ENCODE data around the gene STIM1.
A peak's percentile ranks its signal among the peaks of the same experiment; 100 is the strongest.
"Not testable (repeated sequence)": the region's sequence is repeated elsewhere in the genome, so short reads cannot be mapped to it uniquely, and the experiment has no call there.

STIM1 gene

GRCh38 chr11:4105916-4106315, 250.5 kb downstream of the STIM1 start:
- H3K4me1 ChIP-seq (ENCODE audit: control insufficient read depth, insufficient read depth, low read length) = no peaks in the 10 kb centered on the region
- no peaks in the 10 kb centered on the region for H3K9me3 ChIP-seq (replicated peaks; ENCODE audit: low read length)
- no peaks in the 10 kb centered on the region for H3K27me3 ChIP-seq (ENCODE audit: control insufficient read depth, insufficient read depth, low read length)
- H3K4me2 ChIP-seq (ENCODE audit: low read length) = no peak overlapping the region
- H3K36me3 ChIP-seq (ENCODE audit: insufficient read depth, low read length) = peaks cover 42% of the 10 kb centered on the region
- H3K9ac ChIP-seq (ENCODE audit: low read depth, low read length) = no peak overlapping the region
- H3K4me3 ChIP-seq (ENCODE audit: low read length) = no peak overlapping the region

DNA sequence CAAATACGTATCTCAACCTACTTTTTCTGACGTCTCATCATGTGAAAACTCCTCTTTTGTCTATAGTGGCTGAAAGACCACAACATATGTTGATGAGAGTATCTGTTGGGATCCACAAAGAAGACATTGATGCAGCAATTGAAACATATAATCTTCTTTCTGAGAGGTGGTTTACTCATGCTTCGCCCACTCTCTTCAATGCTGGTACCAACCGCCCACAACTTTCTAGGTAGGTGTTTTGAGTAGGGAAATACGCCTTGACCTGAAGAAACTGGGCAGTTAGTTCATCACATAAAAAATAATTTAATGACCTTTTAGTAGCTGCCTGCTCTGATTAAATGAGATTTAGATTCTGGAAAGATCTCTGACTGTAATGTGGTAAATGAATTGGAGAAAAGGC, 256.4 kb downstream of the STIM1 start:
- H3K27me3 ChIP-seq (ENCODE audit: control insufficient read depth, insufficient read depth, low read length) = no peaks in the 10 kb centered on the region
- H3K9me3 ChIP-seq (replicated peaks; ENCODE audit: low read length) = no peaks in the 10 kb centered on the region
- H3K4me1 ChIP-seq (ENCODE audit: control insufficient read depth, insufficient read depth, low read length) = no peaks in the 10 kb centered on the region
- H3K4me2 ChIP-seq (ENCODE audit: low read length) = no peak overlapping the region
- H3K9ac ChIP-seq (ENCODE audit: low read depth, low read length) = no peak overlapping the region
- no peak overlapping the region for H3K4me3 ChIP-seq (ENCODE audit: low read length)
- H3K36me3 ChIP-seq (ENCODE audit: insufficient read depth, low read length) = peaks cover 34% of the 10 kb centered on the region

- peaks cover 12% of the 10 kb centered on the region for H3K4me1 ChIP-seq (ENCODE audit: control insufficient read depth, insufficient read depth, low read length)
- no peak overlapping the region for H3K4me2 ChIP-seq (ENCODE audit: low read length)
- no peaks in the 10 kb centered on the region for H3K27me3 ChIP-seq (ENCODE audit: control insufficient read depth, insufficient read depth, low read length)
- H3K4me3 ChIP-seq (ENCODE audit: low read length) = no peak overlapping the region
- no peak overlapping the region for H3K9ac ChIP-seq (ENCODE audit: low read depth, low read length)
- peaks cover 24% of the 10 kb centered on the region for H3K36me3 ChIP-seq (ENCODE audit: insufficient read depth, low read length)
- H3K9me3 ChIP-seq (replicated peaks; ENCODE audit: low read length) = no peaks in the 10 kb centered on the region
Measured at GRCh38 chr11:4115128-4115527, 259.7 kb downstream of the STIM1 start.

GRCh38 chr11:4118107-4118506, 262.6 kb downstream of the STIM1 start:
- H3K9me3 ChIP-seq (replicated peaks; ENCODE audit: low read length) = no peaks in the 10 kb centered on the region
- peaks cover 37% of the 10 kb centered on the region for H3K36me3 ChIP-seq (ENCODE audit: insufficient read depth, low read length)
- peak overlapping the region; percentile 39 for H3K4me2 ChIP-seq (ENCODE audit: low read length)
- H3K4me3 ChIP-seq (ENCODE audit: low read length) = no peak overlapping the region
- peaks cover 12% of the 10 kb centered on the region for H3K4me1 ChIP-seq (ENCODE audit: control insufficient read depth, insufficient read depth, low read length)
- H3K9ac ChIP-seq (ENCODE audit: low read depth, low read length) = peak overlapping the region; percentile 41
- no peaks in the 10 kb centered on the region for H3K27me3 ChIP-seq (ENCODE audit: control insufficient read depth, insufficient read depth, low read length)

DNA sequence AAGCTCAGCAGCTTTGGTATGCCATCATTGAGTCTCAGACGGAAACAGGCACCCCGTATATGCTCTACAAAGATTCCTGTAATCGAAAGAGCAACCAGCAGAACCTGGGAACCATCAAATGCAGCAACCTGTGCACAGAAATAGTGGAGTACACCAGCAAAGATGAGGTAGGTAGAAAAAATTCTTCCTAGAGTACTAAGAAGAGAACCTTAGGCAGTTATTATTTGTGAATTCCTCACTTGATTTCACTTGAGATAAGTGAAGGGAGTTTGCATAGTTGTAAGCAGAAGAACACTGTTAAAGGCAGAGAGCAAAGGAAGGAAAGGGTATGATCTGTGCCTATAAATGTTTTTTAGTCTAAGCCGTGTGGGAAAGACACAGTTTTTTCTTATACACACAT, 267.8 kb downstream of the STIM1 start:
- no peak overlapping the region for H3K9ac ChIP-seq (ENCODE audit: low read depth, low read length)
- H3K4me1 ChIP-seq (ENCODE audit: control insufficient read depth, insufficient read depth, low read length) = peaks cover 2% of the 10 kb centered on the region
- H3K27me3 ChIP-seq (ENCODE audit: control insufficient read depth, insufficient read depth, low read length) = no peaks in the 10 kb centered on the region
- no peak overlapping the region for H3K4me2 ChIP-seq (ENCODE audit: low read length)
- H3K9me3 ChIP-seq (replicated peaks; ENCODE audit: low read length) = no peaks in the 10 kb centered on the region
- H3K4me3 ChIP-seq (ENCODE audit: low read length) = no peak overlapping the region
- peaks cover 68% of the 10 kb centered on the region for H3K36me3 ChIP-seq (ENCODE audit: insufficient read depth, low read length)

GRCh38 chr11:4125141-4125540, 269.7 kb downstream of the STIM1 start:
- no peak overlapping the region for H3K4me3 ChIP-seq (ENCODE audit: low read length)
- peaks cover under 1% of the 10 kb centered on the region for H3K4me1 ChIP-seq (ENCODE audit: control insufficient read depth, insufficient read depth, low read length)
- H3K9me3 ChIP-seq (replicated peaks; ENCODE audit: low read length) = no peaks in the 10 kb centered on the region
- H3K27me3 ChIP-seq (ENCODE audit: control insufficient read depth, insufficient read depth, low read length) = no peaks in the 10 kb centered on the region
- no peak overlapping the region for H3K9ac ChIP-seq (ENCODE audit: low read depth, low read length)
- no peak overlapping the region for H3K4me2 ChIP-seq (ENCODE audit: low read length)
- peaks cover 63% of the 10 kb centered on the region for H3K36me3 ChIP-seq (ENCODE audit: insufficient read depth, low read length)

- H3K27me3 ChIP-seq (ENCODE audit: control insufficient read depth, insufficient read depth, low read length) = no peaks in the 10 kb centered on the region
- H3K4me1 ChIP-seq (ENCODE audit: control insufficient read depth, insufficient read depth, low read length) = peaks cover 2% of the 10 kb centered on the region
- peaks cover 53% of the 10 kb centered on the region for H3K36me3 ChIP-seq (ENCODE audit: insufficient read depth, low read length)
- no peak overlapping the region for H3K9ac ChIP-seq (ENCODE audit: low read depth, low read length)
- H3K4me3 ChIP-seq (ENCODE audit: low read length) = no peak overlapping the region
- no peak overlapping the region for H3K4me2 ChIP-seq (ENCODE audit: low read length)
- H3K9me3 ChIP-seq (replicated peaks; ENCODE audit: low read length) = no peaks in the 10 kb centered on the region
Measured at GRCh38 chr11:4127357-4127756, 271.9 kb downstream of the STIM1 start.

DNA sequence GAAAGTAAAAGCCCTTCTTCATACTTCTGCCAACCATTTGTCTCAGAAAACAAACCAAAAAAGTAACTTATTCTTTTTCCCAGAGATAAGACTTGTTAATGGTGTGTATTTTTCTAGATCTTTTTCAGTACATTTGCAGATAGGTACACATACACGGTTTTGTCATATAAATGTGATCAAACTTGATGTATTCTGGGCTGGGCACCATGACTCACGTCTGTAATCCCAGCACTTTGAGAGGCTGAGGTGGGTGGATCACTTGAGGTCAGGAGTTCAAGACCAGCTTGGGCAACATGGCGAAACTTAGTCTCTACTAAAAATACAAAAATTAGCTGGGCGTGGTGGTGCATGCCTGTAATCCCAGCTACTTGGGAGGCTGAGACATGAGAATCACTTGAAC, 274.8 kb downstream of the STIM1 start:
- not testable (repeated sequence) for H3K4me3 ChIP-seq (ENCODE audit: low read length); H3K4me2 ChIP-seq (ENCODE audit: low read length); H3K27me3 ChIP-seq (ENCODE audit: control insufficient read depth, insufficient read depth, low read length); H3K9me3 ChIP-seq (replicated peaks; ENCODE audit: low read length); H3K9ac ChIP-seq (ENCODE audit: low read depth, low read length)
- Histone ChIP-seq H3K36me3 (ENCODE audit: insufficient read depth, low read length) (peaks cover 44% of the 10 kb centered on the region), H3K4me1 (ENCODE audit: control insufficient read depth, insufficient read depth, low read length) (peaks cover 12% of the 10 kb centered on the region)

- H3K9ac ChIP-seq (ENCODE audit: low read depth, low read length) = no peak overlapping the region
- peak overlapping the region; percentile 12 for H3K4me2 ChIP-seq (ENCODE audit: low read length)
- H3K27me3 ChIP-seq (ENCODE audit: control insufficient read depth, insufficient read depth, low read length) = no peaks in the 10 kb centered on the region
- H3K4me3 ChIP-seq (ENCODE audit: low read length) = no peak overlapping the region
- no peaks in the 10 kb centered on the region for H3K9me3 ChIP-seq (replicated peaks; ENCODE audit: low read length)
- H3K4me1 ChIP-seq (ENCODE audit: control insufficient read depth, insufficient read depth, low read length) = peaks cover 14% of the 10 kb centered on the region
- H3K36me3 ChIP-seq (ENCODE audit: insufficient read depth, low read length) = peaks cover 43% of the 10 kb centered on the region
Measured at GRCh38 chr11:4134806-4135205, 279.3 kb downstream of the STIM1 start.

GRCh38 chr11:4138497-4138896, 283.0 kb downstream of the STIM1 start:
- Histone ChIP-seq H3K4me1 (ENCODE audit: control insufficient read depth, insufficient read depth, low read length) (peaks cover 12% of the 10 kb centered on the region), H3K4me3 (ENCODE audit: low read length) (no peak overlapping the region), H3K4me2 (ENCODE audit: low read length) (no peak overlapping the region), H3K27me3 (ENCODE audit: control insufficient read depth, insufficient read depth, low read length) (no peaks in the 10 kb centered on the region), H3K9me3 (replicated peaks; ENCODE audit: low read length) (no peaks in the 10 kb centered on the region), H3K9ac (ENCODE audit: low read depth, low read length) (no peak overlapping the region), H3K36me3 (ENCODE audit: insufficient read depth, low read length) (peaks cover 43% of the 10 kb centered on the region)

DNA sequence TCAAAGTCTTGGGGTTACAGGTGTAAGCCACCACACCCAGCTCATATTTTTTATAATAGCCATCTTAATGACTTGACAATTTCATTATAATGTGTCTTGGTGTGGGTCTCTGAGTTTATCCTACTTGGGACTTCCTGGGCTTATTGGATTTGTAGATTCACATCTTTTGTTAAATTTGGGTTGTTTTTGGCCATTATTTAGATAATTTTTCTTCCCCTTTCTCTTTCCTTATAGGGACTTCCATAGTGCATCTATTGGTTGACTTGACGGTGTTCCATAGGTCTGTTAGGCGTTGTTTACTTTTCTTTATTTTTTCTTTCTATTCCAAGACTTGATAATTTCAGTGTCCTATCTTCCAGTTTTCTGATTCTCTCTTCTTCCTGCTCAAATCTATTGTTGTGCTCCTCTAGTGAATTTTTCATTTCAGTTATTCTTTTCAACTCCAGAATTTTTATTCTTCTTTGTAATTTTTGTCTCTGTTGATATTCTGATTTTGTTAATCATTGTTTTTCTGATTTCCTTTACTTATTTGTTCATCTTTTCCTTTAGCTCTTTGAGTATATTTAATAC, 284.7 kb downstream of the STIM1 start:
- Histone ChIP-seq H3K27me3 (ENCODE audit: control insufficient read depth, insufficient read depth, low read length) (no peaks in the 10 kb centered on the region), H3K4me2 (ENCODE audit: low read length) (no peak overlapping the region), H3K4me3 (ENCODE audit: low read length) (no peak overlapping the region), H3K36me3 (ENCODE audit: insufficient read depth, low read length) (peaks cover 43% of the 10 kb centered on the region), H3K9me3 (replicated peaks; ENCODE audit: low read length) (no peaks in the 10 kb centered on the region), H3K9ac (ENCODE audit: low read depth, low read length) (no peak overlapping the region), H3K4me1 (ENCODE audit: control insufficient read depth, insufficient read depth, low read length) (peaks cover 3% of the 10 kb centered on the region)
